ENCODE measurements around the gene CDA.
A peak's percentile ranks its signal among the peaks of the same experiment; 100 is the strongest.

Gene CDA

GRCh38 chr1:20586953-20587660 is 1.8 kb upstream of the CDA start:
- no peaks in the 10 kb centered on the region for H3K27me3 ChIP-seq (ENCODE audit: insufficient read depth, poor library complexity, severe bottlenecking)

GRCh38 chr1:20587661-20588053 is 1.2 kb upstream of the CDA start:
- H3K27me3 ChIP-seq (ENCODE audit: insufficient read depth, poor library complexity, severe bottlenecking), result no peaks in the 10 kb centered on the region
- no peaks in the 10 kb centered on the region for H3K9me3 ChIP-seq (ENCODE audit: severe bottlenecking)
- no peak overlapping the region for H3K27ac ChIP-seq (ENCODE audit: poor library complexity, severe bottlenecking)
- no peaks in the 10 kb centered on the region for H3K4me1 ChIP-seq (ENCODE audit: insufficient read depth, poor library complexity, severe bottlenecking)
- DNase-seq (ENCODE audit: low spot score), result no peak
- ATAC-seq (ENCODE audit: low read depth), result no peak
- TF ChIP-seq CTCF (IDR thresholded peaks at IDR 0.05; ENCODE audit: poor library complexity, severe bottlenecking), result no peak
- no peaks in the 10 kb centered on the region; the same call in 1 of the 2 replicates for H3K36me3 ChIP-seq (ENCODE audit: low read depth)
- H3K4me3 ChIP-seq (ENCODE audit: severe bottlenecking), result no peak overlapping the region

More at GRCh38 chr1:20586953-20587660, 1.8 kb upstream of the CDA start:
- no peak for TF ChIP-seq CTCF (IDR thresholded peaks at IDR 0.05; ENCODE audit: poor library complexity, severe bottlenecking)
- Histone ChIP-seq H3K36me3 (ENCODE audit: low read depth) (no peaks in the 10 kb centered on the region), H3K4me3 (ENCODE audit: severe bottlenecking) (no peak overlapping the region), H3K4me1 (ENCODE audit: insufficient read depth, poor library complexity, severe bottlenecking) (no peaks in the 10 kb centered on the region), H3K27ac (ENCODE audit: poor library complexity, severe bottlenecking) (no peak overlapping the region), H3K9me3 (ENCODE audit: severe bottlenecking) (no peaks in the 10 kb centered on the region)
- ATAC-seq (ENCODE audit: low read depth), result no peak
- DNase-seq (ENCODE audit: low spot score), result no peak

- no peak for TF ChIP-seq CTCF (IDR thresholded peaks at IDR 0.05; ENCODE audit: poor library complexity, severe bottlenecking)
- peak; percentile 7; the same call in 1 of the 3 replicates for ATAC-seq (ENCODE audit: low read depth)
- peak overlapping the region; percentile 74 for H3K27ac ChIP-seq (ENCODE audit: poor library complexity, severe bottlenecking)
- H3K4me1 ChIP-seq (ENCODE audit: insufficient read depth, poor library complexity, severe bottlenecking), result no peaks in the 10 kb centered on the region
- H3K9me3 ChIP-seq (ENCODE audit: severe bottlenecking), result no peaks in the 10 kb centered on the region
- no peaks in the 10 kb centered on the region for H3K27me3 ChIP-seq (ENCODE audit: insufficient read depth, poor library complexity, severe bottlenecking)
- H3K4me3 ChIP-seq (ENCODE audit: severe bottlenecking), result peak overlapping the region; percentile 44
- no peak for DNase-seq (ENCODE audit: low spot score)
- peaks cover 4% of the 10 kb centered on the region; the same call in 1 of the 2 replicates for H3K36me3 ChIP-seq (ENCODE audit: low read depth)
Observed at GRCh38 chr1:20589331-20590278, 708 bp downstream of the CDA start.

- H3K27ac ChIP-seq (ENCODE audit: poor library complexity, severe bottlenecking), result peak overlapping the region; percentile 74
- ATAC-seq (ENCODE audit: low read depth) (no peak), DNase-seq (ENCODE audit: low spot score) (no peak)
- H3K9me3 ChIP-seq (ENCODE audit: severe bottlenecking), result no peaks in the 10 kb centered on the region
- H3K27me3 ChIP-seq (ENCODE audit: insufficient read depth, poor library complexity, severe bottlenecking), result no peaks in the 10 kb centered on the region
- no peaks in the 10 kb centered on the region for H3K4me1 ChIP-seq (ENCODE audit: insufficient read depth, poor library complexity, severe bottlenecking)
- peaks cover 4% of the 10 kb centered on the region; the same call in 1 of the 2 replicates for H3K36me3 ChIP-seq (ENCODE audit: low read depth)
- TF ChIP-seq CTCF (IDR thresholded peaks at IDR 0.05; ENCODE audit: poor library complexity, severe bottlenecking), result no peak
- peak overlapping the region; percentile 44 for H3K4me3 ChIP-seq (ENCODE audit: severe bottlenecking)
Observed at GRCh38 chr1:20590306-20590777, 1.4 kb downstream of the CDA start.
